HepG2 (cell line): ENCODE data around the gene TPX2. TPM values are rescaled to one million over a fixed set of nuclear protein-coding genes. Genes with fewer than 3 reads are reported as not detected.

Experiments
- ARHGAP35 ChIP-seq: sonication (generic); formaldehyde crosslinking; IDR thresholded peaks from 2 replicates; pipeline ENCODE4 v1.9.0; 2022; ENCODE audit warnings: mild to moderate bottlenecking, inconsistent platforms, moderate library complexity, missing genetic modification reagents, borderline replicate concordance
- ARNT2 ChIP-seq: sonication (generic); formaldehyde crosslinking; IDR thresholded peaks from 2 replicates; pipeline ENCODE4 v1.8.0; 2022; ENCODE audit warnings: mild to moderate bottlenecking, low read depth, missing genetic modification reagents, moderate library complexity
- ATF7-NPFF ChIP-seq: sonication (generic); formaldehyde crosslinking; IDR thresholded peaks from 2 replicates; pipeline ENCODE4 v1.8.1; 2023; ENCODE audit warnings: mild to moderate bottlenecking, low read depth, missing genetic modification reagents, moderate library complexity
- CBX1 ChIP-seq: IDR thresholded peaks from one replicate; pipeline ENCODE4 v1.6.1; 2016; ENCODE audit warnings: antibody characterized with exemption, low read depth
- CEBPB ChIP-seq: IDR thresholded peaks from 2 replicates; pipeline ENCODE4 v1.6.1; 2011; ENCODE audit warnings: low read depth, low read length, improper control_type of control experiment, borderline replicate concordance
- FOSL1 ChIP-seq: sonication (generic); formaldehyde crosslinking; IDR thresholded peaks from 2 replicates; pipeline ENCODE4 v1.9.0; 2021; ENCODE audit warnings: missing genetic modification reagents, borderline replicate concordance
- HMGA1 ChIP-seq: sonication (generic); formaldehyde crosslinking; conservative IDR thresholded peaks from 2 replicates; pipeline ENCODE4 v1.4.0; 2020; ENCODE audit warnings: missing genetic modification reagents
- MAFG ChIP-seq: sonication (generic); formaldehyde crosslinking; IDR thresholded peaks from 2 replicates; pipeline ENCODE4 v1.5.1; 2020; ENCODE audit warnings: mild to moderate bottlenecking, missing genetic modification reagents
- PATZ1 ChIP-seq: sonication (generic); formaldehyde crosslinking; IDR thresholded peaks from 2 replicates; pipeline ENCODE4 v1.4.0; 2020; ENCODE audit warnings: missing genetic modification reagents
- PREB ChIP-seq: sonication (generic); formaldehyde crosslinking; IDR thresholded peaks from 2 replicates; pipeline ENCODE4 v1.4.0; 2020; ENCODE audit warnings: missing genetic modification reagents
- SIN3A ChIP-seq: IDR thresholded peaks from 2 replicates; pipeline ENCODE4 v1.6.1; 2011; ENCODE audit warnings: low read depth, mild to moderate bottlenecking, control low read depth, low read length, borderline replicate concordance
- ZNF12 ChIP-seq: sonication (generic); formaldehyde crosslinking; IDR thresholded peaks from 2 replicates; pipeline ENCODE4 v1.5.0; 2020; ENCODE audit warnings: missing genetic modification reagents
- ZNF296 ChIP-seq: sonication (generic); formaldehyde crosslinking; conservative IDR thresholded peaks from 2 replicates; pipeline ENCODE4 v1.5.0; 2020; ENCODE audit warnings: mild to moderate bottlenecking, missing genetic modification reagents
- ZNF614 ChIP-seq: IDR thresholded peaks from 2 replicates; pipeline ENCODE4 v1.6.1; 2018; ENCODE audit warnings: missing biosample characterization, missing genetic modification reagents, inconsistent platforms, borderline replicate concordance
- ZNF687 ChIP-seq: sonication (generic); formaldehyde crosslinking; IDR thresholded peaks from 2 replicates; pipeline ENCODE4 v1.5.1; 2020; ENCODE audit warnings: mild to moderate bottlenecking, missing genetic modification reagents, moderate library complexity
- ZNF724P ChIP-seq: sonication (generic); formaldehyde crosslinking; IDR thresholded peaks from 2 replicates; pipeline ENCODE4 v1.8.0; 2022; ENCODE audit warnings: missing genetic modification reagents, borderline replicate concordance
- polyA plus RNA-seq, 8 experiments: library from polyadenylated mRNA; depleted of rRNA in 3 of 8; stranded (reverse) in 7 of 8; unstranded in 1 of 8; fragments of >200 nt; fragmentation: Illumina TruSeq in 4 of 8; extraction: Trizol in 4 of 8; gene quantifications; 2 replicates each; pipeline versions ENCODE4 v1.2.1 to v1.2.3, GENCODE V29; 2011 to 2016; ENCODE audit warnings: low read depth in 4 of 8, missing spikeins in 1 of 8, mixed read lengths in 1 of 8; ENCODE audit not compliant: insufficient read depth in 1 of 8
- total RNA-seq, 5 experiments: library from RNA; depleted of rRNA; stranded (reverse); fragments of >200 nt; fragmentation: Illumina TruSeq; extraction: Trizol; gene quantifications; 2 replicates each; pipeline ENCODE4 v1.2.3, GENCODE V29; 2016; ENCODE audit warnings: low read depth in 1 of 5
- TF ChIP-seq, protein P1 (sequence below): sonication (generic); formaldehyde crosslinking; IDR thresholded peaks from 2 replicates; pipeline ENCODE4 v1.4.0; 2020; ENCODE audit warnings: mild to moderate bottlenecking, missing genetic modification reagents
- TF ChIP-seq, protein P2 (sequence below): sonication (generic); formaldehyde crosslinking; IDR thresholded peaks from 2 replicates; pipeline ENCODE4 v1.9.0; 2021; ENCODE audit warnings: missing genetic modification reagents, mild to moderate bottlenecking, borderline replicate concordance

Gene TPX2
- total and polyA plus RNA-seq, 2 of the 13 experiments (the other 11 are each of a cell fraction or from before 2014, with no cell fraction given), result 34.3 to 124 TPM

- TF ChIP-seq, protein P1, sequence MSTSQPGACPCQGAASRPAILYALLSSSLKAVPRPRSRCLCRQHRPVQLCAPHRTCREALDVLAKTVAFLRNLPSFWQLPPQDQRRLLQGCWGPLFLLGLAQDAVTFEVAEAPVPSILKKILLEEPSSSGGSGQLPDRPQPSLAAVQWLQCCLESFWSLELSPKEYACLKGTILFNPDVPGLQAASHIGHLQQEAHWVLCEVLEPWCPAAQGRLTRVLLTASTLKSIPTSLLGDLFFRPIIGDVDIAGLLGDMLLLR (CRISPR knock-in tag), result no peak
- TF ChIP-seq ZNF687, result peak; percentile 90
- TF ChIP-seq ARNT2 (CRISPR knock-in tag), result peak; percentile 96
- peak; percentile 100 for TF ChIP-seq PATZ1 (CRISPR knock-in tag)
- TF ChIP-seq FOSL1 (CRISPR knock-in tag), result peak; percentile 93
- TF ChIP-seq MAFG (CRISPR knock-in tag), result no peak
- no peak for TF ChIP-seq HMGA1 (CRISPR knock-in tag)
- TF ChIP-seq SIN3A, result peak; percentile 47; the same call in 1 of the 2 replicates
- peak; percentile 71 for TF ChIP-seq CBX1
- TF ChIP-seq, protein P2, sequence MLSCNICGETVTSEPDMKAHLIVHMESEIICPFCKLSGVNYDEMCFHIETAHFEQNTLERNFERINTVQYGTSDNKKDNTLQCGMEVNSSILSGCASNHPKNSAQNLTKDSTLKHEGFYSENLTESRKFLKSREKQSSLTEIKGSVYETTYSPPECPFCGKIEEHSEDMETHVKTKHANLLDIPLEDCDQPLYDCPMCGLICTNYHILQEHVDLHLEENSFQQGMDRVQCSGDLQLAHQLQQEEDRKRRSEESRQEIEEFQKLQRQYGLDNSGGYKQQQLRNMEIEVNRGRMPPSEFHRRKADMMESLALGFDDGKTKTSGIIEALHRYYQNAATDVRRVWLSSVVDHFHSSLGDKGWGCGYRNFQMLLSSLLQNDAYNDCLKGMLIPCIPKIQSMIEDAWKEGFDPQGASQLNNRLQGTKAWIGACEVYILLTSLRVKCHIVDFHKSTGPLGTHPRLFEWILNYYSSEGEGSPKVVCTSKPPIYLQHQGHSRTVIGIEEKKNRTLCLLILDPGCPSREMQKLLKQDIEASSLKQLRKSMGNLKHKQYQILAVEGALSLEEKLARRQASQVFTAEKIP (CRISPR knock-in tag), result no peak
- peak; percentile 16; the same call in 1 of the 2 replicates for TF ChIP-seq PREB
- peak; percentile 89 for TF ChIP-seq ZNF724P
- peak; percentile 59; the same call in 1 of the 2 replicates for TF ChIP-seq ATF7-NPFF (CRISPR knock-in tag)
- peak; percentile 95; the same call in 1 of the 2 replicates for TF ChIP-seq ARHGAP35
- peak; percentile 84; the same call in 1 of the 2 replicates for TF ChIP-seq ZNF12 (CRISPR knock-in tag)
- TF ChIP-seq ZNF296 (CRISPR knock-in tag), result no peak
- TF ChIP-seq ZNF614 (CRISPR knock-in tag), result peak; percentile 98
- peak; percentile 87 for TF ChIP-seq CEBPB
These were observed 34.6 kb upstream of the TPX2 start (continued) for GRCh38 chr20:31704225-31705119.
